GM12864 (cell line): ENCODE measurements around the gene OR52K2.

Experiments
- DNase-seq: peaks from one replicate; pipeline ENCODE4 v3.0.0-alpha.2; 2011; ENCODE audit warnings: low read depth
- H3K4me3 ChIP-seq: 2 replicates; pipeline ENCODE4 v1.5.1; 2011; ENCODE audit warnings: mild to moderate bottlenecking, low read depth, low read length, control low read depth
- TF ChIP-seq, protein P1 (sequence below): IDR thresholded peaks from 2 replicates; pipeline ENCODE4 v1.5.1; 2011; ENCODE audit warnings: low read depth, mild to moderate bottlenecking, moderate library complexity, low read length, control low read depth, inconsistent platforms; ENCODE audit errors: missing control alignments

OR52K2 gene

DNA sequence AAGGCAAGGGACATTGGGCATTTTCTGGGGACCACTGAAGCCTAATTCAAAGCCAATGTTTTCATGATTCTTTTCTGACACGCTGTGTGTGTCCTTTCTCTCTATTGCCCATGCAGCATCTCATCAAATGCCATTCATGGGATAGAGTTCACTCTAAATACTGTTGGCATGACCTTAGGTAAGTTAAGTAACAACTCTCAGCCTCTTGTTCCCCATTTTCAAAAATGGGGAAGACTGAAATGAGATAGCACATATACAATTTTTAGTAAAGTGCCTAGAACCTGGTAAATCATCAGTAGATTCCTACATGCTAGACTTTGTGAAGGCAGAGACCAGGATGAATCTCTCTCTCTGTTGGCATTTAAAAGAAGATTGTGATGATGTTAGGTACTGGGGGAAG, 12.7 kb upstream of the OR52K2 start:
- DNase-seq = no peak
- TF ChIP-seq, protein P1, sequence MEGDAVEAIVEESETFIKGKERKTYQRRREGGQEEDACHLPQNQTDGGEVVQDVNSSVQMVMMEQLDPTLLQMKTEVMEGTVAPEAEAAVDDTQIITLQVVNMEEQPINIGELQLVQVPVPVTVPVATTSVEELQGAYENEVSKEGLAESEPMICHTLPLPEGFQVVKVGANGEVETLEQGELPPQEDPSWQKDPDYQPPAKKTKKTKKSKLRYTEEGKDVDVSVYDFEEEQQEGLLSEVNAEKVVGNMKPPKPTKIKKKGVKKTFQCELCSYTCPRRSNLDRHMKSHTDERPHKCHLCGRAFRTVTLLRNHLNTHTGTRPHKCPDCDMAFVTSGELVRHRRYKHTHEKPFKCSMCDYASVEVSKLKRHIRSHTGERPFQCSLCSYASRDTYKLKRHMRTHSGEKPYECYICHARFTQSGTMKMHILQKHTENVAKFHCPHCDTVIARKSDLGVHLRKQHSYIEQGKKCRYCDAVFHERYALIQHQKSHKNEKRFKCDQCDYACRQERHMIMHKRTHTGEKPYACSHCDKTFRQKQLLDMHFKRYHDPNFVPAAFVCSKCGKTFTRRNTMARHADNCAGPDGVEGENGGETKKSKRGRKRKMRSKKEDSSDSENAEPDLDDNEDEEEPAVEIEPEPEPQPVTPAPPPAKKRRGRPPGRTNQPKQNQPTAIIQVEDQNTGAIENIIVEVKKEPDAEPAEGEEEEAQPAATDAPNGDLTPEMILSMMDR = no peak
- H3K4me3 ChIP-seq = no peak overlapping the region

DNA sequence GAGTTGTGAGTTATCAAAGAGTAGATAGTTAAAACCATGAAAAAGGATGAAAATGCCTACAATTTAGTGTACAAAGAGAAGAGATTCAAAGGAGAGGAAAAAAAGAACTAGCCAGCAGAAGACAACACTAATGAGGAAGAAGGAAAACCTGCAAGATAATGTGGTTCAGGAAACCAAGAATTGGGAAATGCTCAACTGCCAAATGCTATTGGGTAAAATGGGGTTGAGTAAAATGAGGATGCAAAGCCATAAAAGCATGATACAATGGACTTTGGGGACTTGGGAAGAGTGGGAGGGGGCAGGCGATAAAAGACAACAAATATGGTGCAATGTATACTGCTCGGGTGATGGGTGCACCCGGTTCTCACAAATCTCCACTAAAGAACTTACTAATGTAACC, 7.6 kb upstream of the OR52K2 start:
- H3K4me3 ChIP-seq = no peak overlapping the region
- TF ChIP-seq, protein P1 = no peak
- no peak for DNase-seq

DNA sequence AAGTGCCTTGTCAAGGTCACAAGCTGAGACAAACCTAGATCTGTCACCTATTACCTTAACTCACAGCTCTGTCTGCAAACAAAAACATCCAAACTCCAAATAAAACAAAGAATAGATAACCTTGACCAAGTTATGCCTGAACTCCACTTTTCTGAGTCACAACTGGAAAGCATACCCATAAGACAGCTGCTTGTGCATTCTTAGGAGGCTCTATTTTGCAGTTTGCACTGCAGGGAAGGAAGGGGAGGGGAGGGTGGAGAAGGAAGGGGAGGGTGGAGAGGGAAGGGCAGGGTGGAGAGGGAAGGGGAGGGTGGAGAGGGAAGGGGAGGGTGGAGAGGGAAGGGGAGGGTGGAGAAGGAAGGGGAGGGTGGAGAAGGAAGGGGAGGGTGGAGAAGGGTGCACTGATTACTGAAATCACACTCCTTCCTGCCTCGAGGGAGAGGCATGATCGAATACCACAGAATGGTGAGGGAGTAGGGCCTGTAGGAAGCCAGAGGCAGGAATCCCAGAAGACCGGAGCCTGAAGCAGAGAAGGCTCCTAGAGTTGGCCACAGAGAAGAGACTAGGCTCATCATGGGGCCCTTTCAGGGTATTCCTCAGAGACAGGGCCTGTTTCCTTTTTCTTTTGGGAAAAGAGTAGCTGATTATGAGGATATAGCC, 5.7 kb upstream of the OR52K2 start:
- no peak for DNase-seq

DNA sequence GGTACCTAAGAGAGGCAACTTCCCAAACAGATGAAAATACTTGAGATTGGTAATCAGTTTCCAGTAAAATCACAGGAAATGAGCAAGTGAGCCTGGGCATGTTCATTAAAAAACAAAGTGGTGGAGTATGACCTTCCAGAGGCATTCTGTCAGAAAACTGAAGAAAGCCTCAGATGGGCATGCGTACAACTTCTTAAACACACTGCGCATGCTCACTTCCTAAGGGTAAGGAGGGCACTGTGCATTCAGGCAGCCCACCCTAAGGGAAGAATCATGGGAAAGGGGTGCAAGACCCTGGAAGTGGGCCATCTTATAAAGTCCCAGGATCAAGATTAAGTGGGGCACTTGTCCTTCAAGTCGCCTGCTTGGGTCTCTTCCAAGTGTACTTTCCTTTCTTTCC, 4.0 kb downstream of the OR52K2 start:
- DNase-seq = no peak
- no peak overlapping the region for H3K4me3 ChIP-seq
- TF ChIP-seq, protein P1 = no peak

More for the DNA sequence above, 5.7 kb upstream of the OR52K2 start:
- H3K4me3 ChIP-seq = no peak overlapping the region
- TF ChIP-seq, protein P1 = no peak

DNA sequence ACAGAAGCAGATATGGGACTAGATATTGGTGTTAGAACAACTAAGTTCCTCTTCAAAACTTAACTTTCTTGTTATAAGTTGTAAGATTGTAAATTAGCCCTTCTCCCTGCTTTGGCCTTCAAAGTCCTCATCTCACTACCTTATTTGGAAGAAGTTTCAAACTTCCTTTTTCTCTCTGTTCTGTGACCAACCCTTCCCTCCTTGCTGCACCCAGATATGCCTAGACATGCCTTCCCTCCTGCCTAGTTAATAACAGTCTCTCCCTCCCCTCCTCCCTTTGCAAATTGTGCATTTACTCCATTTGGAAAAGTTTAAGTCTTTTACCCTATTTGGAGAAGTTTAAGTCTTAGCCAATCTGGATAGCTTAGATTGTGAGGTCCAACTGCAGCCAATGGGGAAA, 4.9 kb downstream of the OR52K2 start:
- TF ChIP-seq, protein P1 = no peak
- H3K4me3 ChIP-seq = no peak overlapping the region
- no peak for DNase-seq

DNA sequence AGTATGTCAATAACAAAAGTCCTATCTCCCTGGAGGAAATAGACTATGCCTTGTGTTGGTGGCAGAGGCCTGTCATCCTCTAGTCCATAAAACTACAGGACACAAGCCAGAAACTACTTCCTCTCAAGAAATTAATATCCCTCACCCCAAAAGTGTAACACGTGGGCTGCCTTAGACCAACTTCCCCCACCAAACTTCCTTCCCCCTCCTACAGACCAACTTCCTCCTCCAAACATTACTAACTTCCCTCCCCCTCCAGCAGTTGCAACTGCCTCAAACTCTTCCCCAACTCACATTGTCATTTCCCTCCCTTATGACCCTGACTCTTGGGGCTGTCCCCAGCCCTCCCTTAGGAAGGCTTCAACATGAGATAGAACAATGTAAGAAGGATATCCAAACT, 6.3 kb downstream of the OR52K2 start:
- no peak for DNase-seq
- TF ChIP-seq, protein P1 = no peak
- H3K4me3 ChIP-seq = no peak overlapping the region

DNA sequence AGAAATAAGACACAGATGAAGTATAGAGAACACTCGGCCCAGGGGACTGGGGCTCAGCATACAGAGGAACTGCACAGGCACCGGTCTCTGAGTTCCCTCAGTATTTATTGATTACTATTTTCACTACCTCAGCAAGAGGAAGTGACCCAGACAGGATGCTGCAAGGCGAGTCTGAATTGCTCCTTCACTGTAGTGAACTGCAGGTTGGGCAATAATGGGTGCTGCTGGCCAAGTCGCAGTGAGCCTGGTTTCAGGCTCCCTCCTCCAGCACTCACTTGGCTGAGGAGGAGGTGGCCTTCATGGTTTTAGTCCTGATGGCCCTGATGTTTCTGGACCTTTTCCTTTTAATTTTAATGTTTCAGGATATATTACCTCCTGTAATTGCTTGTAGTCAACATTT, 10.4 kb downstream of the OR52K2 start:
- no peak for DNase-seq
- TF ChIP-seq, protein P1 = no peak
- no peak overlapping the region for H3K4me3 ChIP-seq
